GM19452 (cell line): ENCODE measurements around the gene BIRC2.
"Not testable (repeated sequence)": the region's sequence is repeated elsewhere in the genome, so short reads cannot be mapped to it uniquely, and the experiment has no call there.

Experiments used
- ATAC-seq: cut with Tn5 transposase; IDR thresholded peaks from one replicate; pipeline ENCODE4 v1.9.1; 2021; ENCODE audit not compliant: unreplicated experiment

BIRC2 gene

DNA sequence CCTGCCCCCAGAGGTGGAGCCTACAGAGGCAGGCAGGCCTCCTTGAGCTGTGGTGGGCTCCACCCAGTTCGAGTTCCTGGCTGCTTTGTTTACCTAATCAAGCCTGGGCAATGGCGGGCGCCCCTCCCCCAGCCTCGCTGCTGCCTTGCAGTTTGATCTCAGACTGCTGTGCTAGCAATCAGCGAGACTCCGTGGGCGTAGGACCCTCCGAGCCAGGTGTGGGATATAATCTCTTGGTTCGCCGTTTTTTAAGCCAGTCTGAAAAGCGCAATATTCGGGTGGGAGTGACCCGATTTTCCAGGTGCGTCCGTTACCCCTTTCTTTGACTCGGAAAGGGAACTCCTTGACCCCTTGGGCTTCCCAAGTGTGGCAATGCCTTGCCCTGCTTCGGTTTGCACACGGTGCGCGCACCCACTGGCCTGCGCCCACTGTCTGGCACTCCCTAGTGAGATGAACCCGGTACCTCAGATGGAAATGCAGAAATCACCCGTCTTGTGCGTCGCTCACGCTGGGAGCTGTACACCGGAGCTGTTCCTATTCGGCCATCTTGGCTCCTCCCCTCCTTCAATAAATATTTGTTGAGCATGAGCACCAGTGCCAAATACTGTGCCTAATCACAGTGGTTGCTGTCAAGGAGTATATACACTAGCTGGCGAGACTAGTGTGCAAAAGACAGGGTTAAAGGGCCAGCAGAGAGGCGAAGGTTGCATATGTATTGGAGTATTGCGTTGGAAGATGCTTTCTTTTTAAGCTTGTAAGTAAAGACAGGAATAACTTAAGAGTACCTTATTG is 27.8 kb downstream of the BIRC2 start:
- not testable (repeated sequence) for ATAC-seq

GRCh38 chr11:102375720-102376399 is 28.8 kb downstream of the BIRC2 start:
- ATAC-seq = no peak

- no peak for ATAC-seq
Observed at GRCh38 chr11:102377891-102378290, 30.9 kb downstream of the BIRC2 start.

DNA sequence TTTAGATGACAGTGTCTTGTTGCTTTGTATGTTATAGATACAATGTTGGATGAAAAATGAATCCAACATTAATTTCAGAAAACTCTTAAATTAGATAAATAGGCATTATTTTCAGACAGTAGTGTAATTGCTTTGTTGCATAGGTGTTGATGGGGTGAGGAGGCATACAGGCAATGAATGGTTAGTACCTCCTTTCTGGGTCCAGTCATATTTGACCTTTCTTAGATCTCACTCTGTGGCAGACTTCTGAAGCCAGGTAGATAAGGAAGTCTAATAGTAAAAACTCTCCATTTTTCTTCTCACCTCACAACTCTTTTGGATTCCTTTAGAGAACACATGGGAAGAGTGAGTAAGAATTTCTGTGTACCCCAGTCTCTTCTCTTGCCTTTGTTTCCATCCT is 31.8 kb downstream of the BIRC2 start:
- no peak for ATAC-seq

- no peak for ATAC-seq
Observed at GRCh38 chr11:102382384-102382783, 35.4 kb downstream of the BIRC2 start.

- ATAC-seq = no peak
Observed at GRCh38 chr11:102383839-102384238, 36.8 kb downstream of the BIRC2 start.

DNA sequence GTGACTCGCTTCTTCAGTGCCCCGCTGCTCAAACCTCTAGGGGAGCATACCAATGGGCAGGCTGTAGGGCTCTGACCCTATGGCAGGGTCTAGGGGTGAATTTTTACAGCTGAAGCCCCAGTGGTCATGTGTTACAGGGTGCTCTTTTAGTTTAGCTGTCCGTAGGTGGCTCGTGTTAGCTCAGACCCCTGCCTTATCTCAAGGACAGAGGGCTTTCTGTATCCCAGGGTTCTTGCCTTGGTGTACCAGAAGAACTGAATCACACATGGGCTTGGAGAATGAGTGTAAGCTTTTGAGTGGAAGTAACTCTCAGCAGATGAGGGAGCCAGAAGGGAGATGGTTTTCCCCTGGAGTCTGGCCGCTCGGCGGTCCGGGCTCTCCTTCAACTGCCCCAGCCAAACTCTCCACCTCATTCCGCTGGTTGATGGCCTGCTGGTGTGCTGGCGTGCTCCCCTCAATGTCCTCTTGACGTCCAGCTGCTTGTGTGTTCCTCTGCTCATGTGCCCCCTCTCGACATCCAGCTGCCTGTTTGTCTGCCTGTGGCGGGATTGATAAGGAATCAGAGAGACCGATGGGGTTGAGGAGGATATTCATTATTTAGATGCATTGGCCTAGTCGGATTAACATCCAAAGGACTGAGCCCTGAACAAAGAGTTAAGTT is 37.5 kb downstream of the BIRC2 start:
- no peak for ATAC-seq

- no peak for ATAC-seq
Observed at GRCh38 chr11:102385085-102386007, 38.3 kb downstream of the BIRC2 start.

GRCh38 chr11:102386136-102386734 is 39.2 kb downstream of the BIRC2 start:
- no peak for ATAC-seq

DNA sequence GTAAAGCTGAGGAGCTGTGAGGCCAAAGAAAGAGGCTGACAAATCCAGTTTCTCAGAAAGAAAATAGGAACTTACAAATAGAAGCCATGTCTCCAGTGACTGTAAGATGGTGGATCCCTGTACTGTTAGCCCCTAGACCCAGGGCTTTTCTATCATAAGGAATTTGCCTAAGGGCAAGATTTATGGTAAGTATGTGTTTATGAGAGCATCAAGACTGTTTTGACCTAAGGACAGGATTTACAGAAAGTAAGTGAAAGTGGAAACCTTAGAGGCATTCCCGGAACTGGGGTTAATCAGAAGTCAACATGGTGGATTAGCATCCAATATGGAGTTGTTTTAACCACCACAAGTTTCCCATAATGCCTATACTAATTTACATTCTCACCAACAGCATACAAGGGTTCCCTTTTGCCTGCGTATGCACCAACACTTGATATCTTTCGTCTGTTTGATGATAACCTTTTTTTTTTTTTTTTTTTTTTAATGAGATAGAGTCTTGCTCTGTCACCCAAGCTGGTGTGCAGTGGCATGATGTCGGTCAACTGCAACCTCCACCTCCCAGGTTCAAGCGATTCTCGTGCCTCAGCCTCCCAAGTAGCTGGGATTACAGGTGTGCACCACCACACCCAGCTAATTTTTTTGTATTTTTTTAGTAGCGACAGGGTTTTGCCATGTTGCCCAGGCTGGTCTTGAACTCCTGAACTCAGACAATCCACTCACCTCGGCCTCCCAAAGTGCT is 40.2 kb downstream of the BIRC2 start:
- ATAC-seq = no peak

DNA sequence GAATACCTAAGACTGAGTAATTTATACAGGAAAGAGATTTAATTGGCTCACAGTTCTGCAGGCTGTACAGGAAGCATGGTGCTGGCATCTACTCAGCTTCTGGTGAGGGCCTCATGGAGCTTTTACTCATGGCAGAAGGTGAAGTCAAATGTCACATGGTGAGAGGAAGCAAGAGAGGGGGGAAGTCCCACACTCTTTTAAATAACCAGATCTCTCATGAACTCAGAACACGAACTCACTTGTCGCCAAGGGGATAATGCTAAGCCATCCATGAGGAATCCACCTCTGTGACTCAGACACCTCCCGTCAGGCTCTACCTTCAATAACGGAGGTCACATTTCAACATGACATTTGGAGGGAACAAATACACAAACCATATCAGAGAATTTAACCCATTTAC is 42.2 kb downstream of the BIRC2 start:
- ATAC-seq = no peak

- ATAC-seq = peak; percentile 78
Observed at GRCh38 chr11:102390667-102391465, 43.9 kb downstream of the BIRC2 start.

DNA sequence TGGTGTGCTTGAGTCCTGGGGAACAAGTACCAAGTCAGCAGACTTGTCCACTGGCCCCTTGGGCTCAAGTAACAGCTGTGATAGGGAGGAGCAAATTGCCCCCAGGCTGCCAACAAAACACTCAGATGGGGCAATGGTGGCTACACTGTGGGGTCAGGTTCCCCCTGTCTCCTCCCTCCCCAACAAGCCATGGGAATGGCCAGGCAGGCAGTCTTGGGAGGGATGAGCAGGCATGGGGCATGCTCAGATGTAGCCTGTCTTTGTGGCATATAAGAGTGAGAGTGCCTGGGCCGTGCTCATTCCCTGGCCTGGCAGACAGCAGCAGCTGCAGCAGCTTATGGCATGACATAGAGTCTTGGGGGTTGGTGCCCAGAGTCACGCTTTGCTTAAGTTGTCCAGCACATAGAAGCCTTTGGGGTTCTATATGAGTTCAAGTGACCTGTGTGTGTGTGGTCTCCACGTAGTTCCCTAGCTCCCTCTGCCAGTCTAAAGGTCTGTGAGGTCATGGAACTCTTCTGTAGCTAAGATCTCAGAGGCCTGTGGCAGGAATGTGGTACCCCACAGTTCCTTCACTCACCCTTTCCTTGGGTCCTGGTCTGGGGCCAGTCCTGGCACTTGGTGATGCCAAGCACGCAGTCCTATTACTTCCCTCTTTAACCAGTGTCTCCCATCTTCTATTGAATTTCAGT is 44.7 kb downstream of the BIRC2 start:
- no peak for ATAC-seq

DNA sequence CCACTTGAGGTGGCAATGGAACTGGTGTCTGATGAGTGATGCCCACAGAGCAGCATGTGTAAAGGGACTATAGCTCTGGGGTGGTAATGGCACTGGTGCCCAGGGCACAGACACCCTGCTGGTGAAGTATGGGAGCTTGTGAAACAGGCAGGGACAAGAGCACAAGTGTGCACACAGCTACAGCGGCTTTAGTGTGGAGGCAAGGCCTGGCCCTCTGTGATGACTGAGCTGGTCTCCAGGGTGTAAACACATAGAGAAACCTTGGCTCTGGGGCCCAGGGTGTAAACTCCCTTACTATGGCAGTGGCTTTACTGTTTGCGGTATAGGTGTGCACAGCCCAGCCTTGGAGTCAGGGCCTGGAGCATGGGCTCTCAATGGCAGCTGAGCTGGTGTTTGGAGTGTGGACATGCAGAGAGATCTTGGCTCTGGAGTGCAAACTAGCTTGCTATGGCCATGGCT is 46.3 kb downstream of the BIRC2 start:
- ATAC-seq = no peak

DNA sequence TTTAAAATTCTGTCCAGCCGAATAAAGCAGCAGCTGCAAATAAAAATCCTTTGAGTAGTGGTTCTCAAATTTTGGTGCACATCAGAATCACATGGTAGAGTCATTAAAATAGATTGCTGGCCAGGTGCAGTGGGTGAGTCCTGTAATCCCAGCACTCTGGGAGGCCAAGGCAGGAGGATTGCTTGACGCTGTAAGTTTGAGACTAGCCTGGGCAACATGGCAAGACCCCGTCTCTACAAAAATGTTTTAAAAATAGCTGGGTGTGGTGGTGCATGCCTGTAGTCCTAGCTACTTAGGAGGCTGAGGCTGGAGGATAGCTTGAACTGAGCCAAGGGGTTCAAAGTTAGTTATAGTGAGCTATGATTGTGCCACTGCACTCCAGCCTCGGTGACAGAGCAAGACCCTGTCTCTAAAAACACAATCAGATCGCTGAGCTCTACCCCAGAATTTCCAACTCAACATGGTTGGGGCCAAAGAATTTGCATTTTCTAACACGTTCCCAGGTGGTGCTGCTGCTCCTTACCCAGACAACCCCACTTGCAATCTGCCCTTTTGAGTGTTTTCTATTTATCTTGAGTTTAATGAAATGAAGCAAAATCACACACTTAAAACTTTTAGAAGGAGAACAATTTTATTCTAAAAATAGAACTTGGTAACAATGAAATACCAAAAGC is 48.8 kb downstream of the BIRC2 start:
- ATAC-seq = no peak

DNA sequence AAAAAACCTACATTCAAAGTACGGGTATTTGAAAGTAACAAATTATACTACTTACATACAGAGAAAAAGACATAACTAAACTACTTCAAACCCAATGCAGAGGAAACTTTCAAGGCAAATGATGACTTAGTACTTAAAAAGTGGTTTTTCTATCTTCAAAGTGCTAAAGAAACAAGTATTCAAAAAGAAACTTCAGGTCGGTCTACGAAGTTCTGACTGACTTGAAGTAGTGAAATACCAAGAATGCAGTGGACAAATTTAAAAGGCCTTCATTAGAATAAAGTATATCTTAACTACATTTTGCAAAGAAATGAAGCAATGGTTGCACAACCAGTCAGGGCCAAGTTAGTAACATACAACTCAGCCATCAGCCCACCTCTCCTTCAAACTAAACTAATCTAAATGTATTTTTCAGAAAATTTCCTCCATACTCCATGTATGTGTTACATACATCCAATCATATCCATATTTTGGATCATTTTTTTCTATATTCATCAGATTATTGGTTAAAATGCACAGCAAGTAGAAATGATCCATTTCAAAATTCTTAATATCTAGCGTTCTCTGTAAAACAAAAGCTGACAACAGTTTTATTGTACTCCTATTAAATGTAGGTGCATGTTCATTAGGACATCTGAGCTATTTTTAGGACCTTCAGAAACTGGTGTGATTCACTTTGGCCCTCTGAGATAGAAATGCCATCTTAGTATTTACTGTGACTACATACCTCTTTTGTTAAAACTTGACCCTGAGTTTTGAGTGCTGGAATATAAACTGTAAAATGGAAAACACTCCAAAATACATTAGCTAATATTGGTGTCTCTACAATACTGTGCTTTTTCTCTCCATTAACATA is 49.9 kb downstream of the BIRC2 start:
- no peak for ATAC-seq

GRCh38 chr11:102398297-102398696 is 51.3 kb downstream of the BIRC2 start:
- no peak for ATAC-seq
